Activated naive CD4-positive, alpha-beta T cell treated with anti-CD3 and anti-CD28 coated beads, Interleukin-2, amount 50 U/mL, for 72 hours (primary cell): ENCODE results near the gene ARRDC3. TPM values are rescaled to one million over a fixed set of nuclear protein-coding genes. Genes with fewer than 3 reads are reported as not detected.

Experiments used
- ATAC-seq, 2 donors: fragments of 150-1000 bp; cut with Tn5 transposase; 2 replicates each; pipeline ENCODE4 v1.10.0; 2021; ENCODE audit warnings: mild to moderate bottlenecking in 2 of 2, moderate library complexity in 2 of 2
- DNase-seq, 2 donors: peaks; one replicate each; pipeline ENCODE4 v3.0.0; 2021 to 2022; ENCODE audit warnings: low spot score in 2 of 2
- H3K27ac Mint-ChIP-seq, 2 donors: one replicate each; pipeline ENCODE4 v1.8.0; 2022; ENCODE audit warnings: mild to moderate bottlenecking in 2 of 2, mixed read lengths in 2 of 2
- H3K36me3 Mint-ChIP-seq, 2 donors: one replicate each; pipeline ENCODE4 v1.8.0; 2022; ENCODE audit warnings: mixed read lengths in 2 of 2
- H3K9me3 Mint-ChIP-seq, 2 donors: one replicate each; pipeline ENCODE4 v1.8.0; 2022; ENCODE audit warnings: mixed read lengths in 2 of 2
- total RNA-seq, 2 donors: library from RNA; stranded (reverse); gene quantifications; one replicate each; pipeline ENCODE4 v1.2.3, GENCODE V29; 2022

Gene ARRDC3
- 10 to 100 TPM; 10.4 to 49.4 TPM for total RNA-seq

- Mint-ChIP-seq H3K9me3 (no peaks in the 10 kb centered on the region), H3K27ac (peak within 1 kb of the TSS; percentile 92 to 97), H3K36me3 (peaks cover 0 to 12% of the 10 kb centered on the region in 2 donors)
- ATAC-seq (peak; percentile 41 to 69), DNase-seq (peak; percentile 95 to 96)
Observed at GRCh38 chr5:91383027-91383955, at the start of gene ARRDC3. Gene ARRDC3, minus strand, starts transcription at chr5:91383317. Its CDS starts 225 bp downstream, at chr5:91383092.

- peaks cover 0 to 10% of the 10 kb centered on the region in 2 donors for H3K9me3 Mint-ChIP-seq
- ATAC-seq (no peak), DNase-seq (no peak)
- H3K36me3 Mint-ChIP-seq, result peaks cover 0 to 15% of the 10 kb centered on the region in 2 donors
- H3K27ac Mint-ChIP-seq, result no peak overlapping the region
Observed at GRCh38 chr5:91430949-91431348, 47.8 kb upstream of the ARRDC3 start.

GRCh38 chr5:91424638-91425436 is 41.7 kb upstream of the ARRDC3 start:
- DNase-seq, result no peak
- H3K9me3 Mint-ChIP-seq, result peaks cover 0 to 10% of the 10 kb centered on the region in 2 donors
- no peak overlapping the region for H3K27ac Mint-ChIP-seq
- no peak for ATAC-seq
- peaks cover 0 to 10% of the 10 kb centered on the region in 2 donors for H3K36me3 Mint-ChIP-seq

- peaks cover 0 to 7% of the 10 kb centered on the region in 2 donors for H3K36me3 Mint-ChIP-seq
- no peak overlapping the region for H3K27ac Mint-ChIP-seq
- DNase-seq, result no peak
- peaks cover 0 to 6% of the 10 kb centered on the region in 2 donors for H3K9me3 Mint-ChIP-seq
- no peak for ATAC-seq
Observed at GRCh38 chr5:91423871-91424270, 40.8 kb upstream of the ARRDC3 start.

- no peak for ATAC-seq
- Mint-ChIP-seq H3K27ac (no peak overlapping the region), H3K36me3 (no peaks in the 10 kb centered on the region)
Observed at GRCh38 chr5:91420879-91421278, 37.8 kb upstream of the ARRDC3 start.

GRCh38 chr5:91419571-91420537 is 36.7 kb upstream of the ARRDC3 start:
- H3K36me3 Mint-ChIP-seq, result no peaks in the 10 kb centered on the region
- no peak overlapping the region for H3K27ac Mint-ChIP-seq
- no peak for ATAC-seq
- peak in 1 of 2 donors; percentile 64 for DNase-seq
- no peaks in the 10 kb centered on the region for H3K9me3 Mint-ChIP-seq

More at GRCh38 chr5:91420879-91421278, 37.8 kb upstream of the ARRDC3 start:
- no peaks in the 10 kb centered on the region for H3K9me3 Mint-ChIP-seq
- no peak for DNase-seq

- Mint-ChIP-seq H3K27ac (no peak overlapping the region), H3K9me3 (no peaks in the 10 kb centered on the region), H3K36me3 (no peaks in the 10 kb centered on the region)
- DNase-seq (no peak), ATAC-seq (no peak)
Observed at GRCh38 chr5:91419136-91419535, 36.0 kb upstream of the ARRDC3 start.

- DNase-seq, result no peak
- no peak for ATAC-seq
- H3K9me3 Mint-ChIP-seq, result no peaks in the 10 kb centered on the region
- H3K36me3 Mint-ChIP-seq, result no peaks in the 10 kb centered on the region
- no peak overlapping the region for H3K27ac Mint-ChIP-seq
Observed at GRCh38 chr5:91418158-91418557, 35.0 kb upstream of the ARRDC3 start.

GRCh38 chr5:91417219-91417618 is 34.1 kb upstream of the ARRDC3 start:
- no peaks in the 10 kb centered on the region for H3K9me3 Mint-ChIP-seq
- H3K36me3 Mint-ChIP-seq, result no peaks in the 10 kb centered on the region
- no peak for DNase-seq
- ATAC-seq, result no peak
- H3K27ac Mint-ChIP-seq, result no peak overlapping the region

GRCh38 chr5:91416491-91416890 is 33.4 kb upstream of the ARRDC3 start:
- no peak for DNase-seq
- Mint-ChIP-seq H3K27ac (no peak overlapping the region), H3K36me3 (no peaks in the 10 kb centered on the region), H3K9me3 (no peaks in the 10 kb centered on the region)
- ATAC-seq, result no peak

GRCh38 chr5:91409304-91409703 is 26.2 kb upstream of the ARRDC3 start:
- Mint-ChIP-seq H3K27ac (no peak overlapping the region), H3K9me3 (no peaks in the 10 kb centered on the region), H3K36me3 (no peaks in the 10 kb centered on the region)
- no peak for DNase-seq
- ATAC-seq, result no peak

GRCh38 chr5:91408710-91409109 is 25.6 kb upstream of the ARRDC3 start:
- ATAC-seq, result no peak

GRCh38 chr5:91407204-91407603 is 24.1 kb upstream of the ARRDC3 start:
- Mint-ChIP-seq H3K27ac (no peak overlapping the region), H3K9me3 (no peaks in the 10 kb centered on the region), H3K36me3 (no peaks in the 10 kb centered on the region)
- DNase-seq (no peak), ATAC-seq (no peak)

More at GRCh38 chr5:91408710-91409109, 25.6 kb upstream of the ARRDC3 start:
- no peaks in the 10 kb centered on the region for H3K9me3 Mint-ChIP-seq
- H3K36me3 Mint-ChIP-seq, result no peaks in the 10 kb centered on the region
- H3K27ac Mint-ChIP-seq, result no peak overlapping the region
- no peak for DNase-seq

- ATAC-seq (no peak), DNase-seq (no peak)
- Mint-ChIP-seq H3K27ac (no peak overlapping the region), H3K9me3 (no peaks in the 10 kb centered on the region), H3K36me3 (no peaks in the 10 kb centered on the region)
Observed at GRCh38 chr5:91403438-91403837, 20.3 kb upstream of the ARRDC3 start.

GRCh38 chr5:91401175-91401574 is 18.1 kb upstream of the ARRDC3 start:
- Mint-ChIP-seq H3K36me3 (no peaks in the 10 kb centered on the region), H3K27ac (no peak overlapping the region), H3K9me3 (no peaks in the 10 kb centered on the region)
- no peak for DNase-seq
- ATAC-seq, result no peak

GRCh38 chr5:91397791-91398190 is 14.7 kb upstream of the ARRDC3 start:
- ATAC-seq, result no peak
- no peak overlapping the region for H3K27ac Mint-ChIP-seq
- DNase-seq, result no peak
- H3K36me3 Mint-ChIP-seq, result no peaks in the 10 kb centered on the region
- H3K9me3 Mint-ChIP-seq, result no peaks in the 10 kb centered on the region
